ENCODE data around the gene UBD.

The UBD gene

DNA sequence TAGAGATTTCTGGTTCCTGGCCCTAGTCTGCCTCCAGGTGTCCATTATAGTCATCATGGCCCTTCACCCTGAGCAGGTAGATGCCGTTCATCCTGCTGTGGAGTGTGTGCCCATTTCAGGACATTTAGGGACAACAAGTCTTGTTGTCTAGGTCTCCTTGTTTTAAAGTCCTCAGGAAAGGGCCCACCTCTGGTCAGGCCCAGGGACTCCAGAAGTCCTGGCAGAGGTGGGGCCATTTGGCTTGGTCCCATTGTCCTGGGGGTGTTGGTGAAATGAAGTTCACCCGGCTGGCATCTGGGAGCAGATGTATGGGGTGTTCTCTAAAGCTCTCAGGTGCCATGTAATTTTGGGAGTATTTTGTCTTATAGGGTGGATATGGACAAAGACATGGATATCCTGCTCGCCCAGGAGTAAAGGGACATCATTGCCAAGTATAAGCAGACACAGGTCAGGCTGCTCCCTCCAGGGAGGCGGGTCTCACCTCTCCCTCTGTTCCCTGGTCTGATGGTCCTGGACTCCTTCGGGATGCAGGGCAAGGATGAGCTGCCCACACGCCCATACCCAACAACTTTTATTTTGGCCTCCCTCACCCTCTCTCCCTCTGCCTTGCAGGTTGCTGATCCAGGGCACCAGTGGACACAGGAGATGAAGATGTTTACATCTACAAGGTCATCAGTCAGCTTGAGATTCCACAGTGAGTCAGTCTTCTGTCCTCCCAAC, 40.1 kb downstream of the UBD start:
- no peak for DNase-seq

DNA sequence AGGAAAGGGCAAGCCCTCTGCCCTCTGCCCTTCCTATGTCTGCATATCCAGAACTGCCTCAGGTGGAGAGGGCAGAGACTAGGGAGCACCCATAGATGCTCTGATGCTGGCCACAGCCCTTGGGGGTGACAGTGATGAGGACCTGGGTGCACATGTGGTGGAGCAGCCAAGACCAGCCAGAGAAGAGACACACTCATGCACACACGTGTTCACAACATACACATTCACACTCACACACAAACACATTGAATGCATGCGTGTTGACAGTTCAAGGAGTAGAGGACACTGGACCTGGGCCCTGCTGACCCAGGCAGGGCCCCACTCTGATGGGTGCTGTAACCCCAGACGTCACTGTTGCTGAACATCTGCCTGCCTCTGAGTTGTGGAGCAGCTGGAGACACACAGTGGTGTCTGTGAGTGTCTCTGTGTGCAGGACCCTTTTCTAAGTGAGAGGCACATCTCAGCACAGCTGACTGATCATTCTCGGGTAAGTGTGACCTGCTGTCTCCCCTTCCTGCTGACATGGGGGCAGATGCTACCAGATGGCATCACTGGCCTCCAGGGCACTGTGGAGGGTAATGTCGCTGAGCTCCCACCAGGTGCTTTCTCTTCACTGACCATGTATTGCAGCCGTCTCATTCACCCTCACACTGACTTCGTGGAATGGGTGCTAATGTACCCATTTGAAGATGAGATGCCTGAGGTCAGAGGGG, 41.6 kb downstream of the UBD start:
- DNase-seq: no peak

DNA sequence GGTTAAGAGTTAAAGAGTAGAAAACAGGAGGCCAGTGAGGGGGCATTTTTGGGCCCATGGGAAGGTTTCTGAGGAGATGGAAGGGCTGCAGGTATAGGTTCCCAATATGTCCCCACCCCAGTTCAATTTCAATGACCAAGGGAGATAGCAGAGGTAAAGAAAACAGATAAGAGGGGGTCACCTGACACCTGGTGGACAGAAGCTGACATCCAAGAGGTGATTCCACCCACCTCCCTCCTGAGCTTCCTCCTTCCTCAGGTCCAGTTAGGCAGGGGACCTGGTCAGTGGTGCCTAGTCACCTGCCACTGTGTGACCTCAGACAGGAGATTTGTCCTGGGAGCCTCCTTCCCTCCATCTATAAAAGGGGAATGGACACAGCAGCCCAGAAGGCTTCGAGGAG, 42.3 kb downstream of the UBD start:
- DNase-seq: no peak

DNA sequence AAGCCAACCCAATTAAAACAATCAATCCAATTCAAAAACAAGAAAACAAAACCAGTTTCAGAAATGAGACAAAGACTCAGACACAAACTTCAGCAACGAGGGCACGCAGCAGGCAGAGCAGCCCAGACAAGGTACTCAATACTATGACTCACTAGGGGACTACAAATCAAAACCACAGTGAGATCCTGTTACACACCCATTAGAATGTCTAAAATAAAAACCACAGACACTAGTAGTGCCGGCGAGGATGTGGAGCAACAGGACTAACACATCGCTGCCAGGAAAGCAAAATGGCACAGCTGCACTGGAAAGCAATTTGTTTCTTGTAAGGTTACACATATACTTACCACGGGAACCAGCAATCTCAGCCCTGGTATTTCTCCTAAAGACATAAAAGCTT, 43.4 kb downstream of the UBD start:
- DNase-seq: no peak

DNA sequence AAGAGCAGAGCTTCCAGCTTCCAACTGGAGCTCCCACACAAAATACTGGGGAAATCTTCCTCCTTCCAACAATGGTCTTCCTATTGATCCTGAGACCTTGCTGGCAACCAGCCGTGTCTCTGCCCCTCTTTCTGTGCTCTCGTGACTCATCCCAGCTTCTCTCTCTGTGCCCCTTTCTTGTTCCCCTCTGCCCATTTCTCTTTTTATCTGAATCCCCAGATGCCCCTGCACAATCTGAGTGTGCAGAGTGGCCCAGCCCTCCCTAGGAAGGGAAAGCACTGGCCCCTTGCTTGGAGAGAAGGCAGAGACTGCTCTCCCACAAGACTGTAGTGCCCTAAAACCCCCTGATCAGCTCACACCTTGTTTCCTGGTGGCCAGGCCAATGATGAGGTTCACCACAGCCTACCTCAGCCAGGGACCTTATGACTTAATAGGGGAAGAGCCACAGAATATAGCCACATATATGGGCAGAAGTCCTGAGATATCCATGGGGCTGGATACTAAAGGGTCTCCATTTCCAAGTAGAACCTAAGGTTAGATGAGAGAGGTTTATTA, 48.7 kb downstream of the UBD start:
- no peak for DNase-seq

DNA sequence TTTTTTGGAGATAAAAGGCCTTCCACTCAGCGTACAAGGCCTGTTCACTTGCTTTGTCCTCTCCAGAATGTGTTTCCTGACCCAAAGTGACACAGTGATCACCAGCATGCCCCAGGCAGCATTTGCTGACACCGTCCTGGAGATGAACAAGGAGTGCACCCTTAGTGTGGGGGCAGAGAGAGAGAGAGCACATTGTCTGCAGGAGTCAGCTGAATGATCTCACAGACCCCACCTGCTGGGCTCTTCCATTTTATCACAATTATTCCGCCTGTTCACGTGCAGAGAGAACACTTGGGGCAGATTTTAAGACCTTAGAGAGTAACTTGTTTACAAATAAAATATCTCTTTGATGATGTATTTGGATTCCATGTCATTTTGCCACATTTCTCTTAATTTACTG, 49.3 kb downstream of the UBD start:
- DNase-seq: no peak

DNA sequence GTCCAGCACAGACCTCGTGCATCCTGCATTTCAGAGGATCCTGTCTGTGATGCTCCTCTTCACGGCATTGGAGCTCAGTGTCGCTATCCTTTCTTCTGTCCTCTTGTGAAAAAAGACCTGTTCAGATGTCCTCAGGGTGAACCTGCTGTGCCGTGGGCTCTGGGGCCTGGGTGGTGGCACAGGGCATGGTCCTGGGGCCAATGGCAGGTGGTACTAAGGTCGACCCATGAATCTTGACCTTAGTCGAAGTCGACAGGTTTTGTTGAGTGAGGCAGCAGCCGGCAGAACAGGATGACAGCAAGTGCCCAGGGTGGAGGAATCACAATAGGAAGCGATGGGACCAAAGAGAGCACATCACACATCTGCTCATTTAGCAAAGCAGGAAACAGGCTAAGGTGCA, 49.8 kb downstream of the UBD start:
- DNase-seq: no peak

DNA sequence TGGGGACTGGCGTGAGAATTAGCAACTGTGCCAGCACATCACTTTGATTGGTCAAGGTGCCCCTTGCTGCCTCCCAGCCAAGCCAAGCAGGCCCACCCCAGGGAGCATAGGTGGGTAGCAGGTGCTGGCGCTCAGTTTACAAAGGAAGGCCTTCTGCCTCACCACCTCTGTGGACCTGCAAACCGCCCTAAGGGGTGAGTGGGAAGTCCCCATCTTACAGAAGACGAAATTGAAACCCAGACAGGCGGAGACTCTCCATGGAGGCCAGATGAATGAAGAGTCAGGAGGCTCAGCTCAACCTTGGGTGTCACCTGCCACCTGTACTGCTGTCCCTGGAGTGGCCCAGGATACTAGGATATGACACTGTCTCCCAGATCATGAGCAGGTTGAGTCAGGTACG, 50.3 kb downstream of the UBD start:
- no peak for DNase-seq

DNA sequence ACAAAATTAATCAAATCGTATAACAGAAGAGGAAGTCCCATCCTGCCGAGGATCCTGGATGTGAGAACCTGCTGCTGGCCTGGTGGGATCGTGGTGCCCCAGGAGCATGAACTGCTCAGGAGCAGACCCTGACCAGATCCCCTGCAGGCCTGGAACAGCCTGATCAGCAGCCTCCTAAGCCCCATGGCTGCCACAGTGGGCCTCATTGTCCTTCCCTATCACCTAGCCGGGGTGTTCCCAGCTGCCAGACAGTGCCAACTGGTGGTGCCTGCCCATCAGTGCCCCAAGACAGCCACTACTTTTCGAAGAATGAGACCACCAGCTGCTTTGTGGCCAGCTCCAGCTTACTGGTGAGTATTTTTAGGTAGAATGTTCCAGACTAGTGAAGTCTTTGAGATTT, 52.2 kb downstream of the UBD start:
- DNase-seq: no peak

DNA sequence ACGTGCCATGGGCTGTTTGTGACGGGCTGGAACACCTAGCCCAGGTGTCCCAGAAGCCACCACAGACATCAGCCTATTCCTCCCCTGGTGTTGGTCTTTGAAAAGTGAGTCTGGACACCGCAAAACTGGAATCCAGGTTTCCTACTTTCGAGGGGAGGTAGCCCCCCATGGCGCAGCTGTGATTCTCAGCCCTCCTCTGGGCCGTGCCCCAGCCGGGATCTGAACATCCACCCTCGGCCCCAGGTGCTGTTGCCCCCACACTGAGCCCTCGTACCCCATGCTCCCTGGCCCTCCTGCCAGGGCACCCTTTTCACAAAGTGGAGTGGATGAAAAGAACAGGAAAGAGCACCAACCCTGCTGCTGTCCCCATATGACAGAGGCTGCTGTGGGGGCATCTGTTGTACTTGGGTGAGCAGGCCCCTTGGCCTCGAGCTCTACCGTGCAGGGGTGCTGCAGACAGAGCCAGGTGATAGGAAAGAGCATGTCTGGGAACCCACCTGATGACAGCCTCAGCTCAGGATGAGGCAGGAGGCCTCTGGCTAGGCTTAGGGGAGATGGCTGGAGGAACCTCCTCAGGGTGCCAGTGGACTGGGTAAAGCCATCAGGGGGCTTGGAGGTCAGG, 53.0 kb downstream of the UBD start:
- no peak for DNase-seq

DNA sequence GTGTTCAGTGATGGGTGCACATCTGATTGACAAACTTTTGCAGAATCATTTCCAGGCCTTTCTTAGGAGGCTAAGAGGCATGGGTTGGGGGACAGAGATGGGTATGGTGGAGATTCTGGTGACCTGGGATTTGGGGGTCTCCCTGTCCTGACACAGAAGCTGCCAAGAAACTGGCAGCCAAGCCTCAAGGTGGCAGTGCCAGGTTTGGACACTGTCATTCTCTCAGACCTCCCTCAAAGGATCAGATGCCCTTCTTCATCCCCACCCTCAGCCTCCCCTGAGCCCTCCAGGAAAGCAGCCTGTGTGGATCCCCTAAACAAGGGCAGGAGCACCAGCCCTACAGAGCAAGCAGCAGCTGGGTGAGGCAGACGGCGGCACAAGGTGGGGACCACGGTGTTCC, 53.7 kb downstream of the UBD start:
- no peak for DNase-seq

Data from NCI-H446 treated with DMSO at 0.1 percent for 48 hours (cell line).